Neuronal stem cell (in vitro differentiated cells): ENCODE results near the gene FOXN3.

Experiments used
- DNase-seq: peaks from one replicate; pipeline ENCODE4 v3.0.0-alpha.2; 2013; ENCODE audit warnings: low spot score
- H2AFZ ChIP-seq: one replicate; pipeline ENCODE4 v1.6.1; 2013; ENCODE audit warnings: mild to moderate bottlenecking, low read length, inconsistent platforms
- H2AK5ac ChIP-seq: 2 replicates; pipeline ENCODE4 v1.6.1; 2013; ENCODE audit warnings: low read depth, mild to moderate bottlenecking, inconsistent platforms, low read length, moderate library complexity, mixed read lengths
- H2BK120ac ChIP-seq: 2 replicates; pipeline ENCODE4 v1.6.1; 2013; ENCODE audit warnings: low read depth, mild to moderate bottlenecking, inconsistent platforms, low read length, moderate library complexity, mixed read lengths
- H2BK12ac ChIP-seq: one replicate; pipeline ENCODE4 v1.6.1; 2013; ENCODE audit warnings: low read length, inconsistent platforms
- H2BK15ac ChIP-seq: 2 replicates; pipeline ENCODE4 v1.6.1; 2013; ENCODE audit warnings: mild to moderate bottlenecking, low read length, inconsistent platforms, mixed read lengths
- H2BK5ac ChIP-seq: one replicate; pipeline ENCODE4 v1.6.1; 2013; ENCODE audit warnings: inconsistent platforms, mild to moderate bottlenecking, low read length, moderate library complexity
- H3K14ac ChIP-seq: one replicate; pipeline ENCODE4 v1.6.1; 2013; ENCODE audit warnings: low read length, inconsistent platforms
- H3K18ac ChIP-seq: 2 replicates; pipeline ENCODE4 v1.6.1; 2013; ENCODE audit warnings: low read length, inconsistent platforms
- H3K23ac ChIP-seq: 2 replicates; pipeline ENCODE4 v1.6.1; 2013; ENCODE audit warnings: low read depth, mild to moderate bottlenecking, mixed read lengths, low read length, inconsistent platforms; ENCODE audit not compliant: poor library complexity
- H3K27ac ChIP-seq: replicated peaks from 3 replicates; pipeline ENCODE4 v1.5.1; 2013; ENCODE audit warnings: low read length, inconsistent platforms
- H3K27me3 ChIP-seq, 3 experiments: 2 replicates each; pipeline ENCODE4 v1.6.1; 2013; ENCODE audit warnings: low read length in 3 of 3, mild to moderate bottlenecking in 2 of 3, inconsistent platforms in 1 of 3, low read depth in 1 of 3, mixed read lengths in 1 of 3, moderate library complexity in 1 of 3; ENCODE audit not compliant: control insufficient read depth in 3 of 3, insufficient read depth in 3 of 3
- H3K36me3 ChIP-seq, 2 donors: replicated peaks in 1 of 2; 2 replicates each; pipeline ENCODE4 v1.6.1; 2013; ENCODE audit warnings: low read length in 2 of 2; ENCODE audit not compliant: control insufficient read depth in 2 of 2, insufficient read depth in 2 of 2
- H3K4ac ChIP-seq: 2 replicates; pipeline ENCODE4 v1.6.1; 2013; ENCODE audit warnings: inconsistent platforms, mild to moderate bottlenecking, low read length, moderate library complexity
- H3K4me1 ChIP-seq, 2 donors: 1 replicate in 1 of 2; 2 replicates in 1 of 2; pipeline ENCODE4 v1.6.1; 2013; ENCODE audit warnings: low read length in 2 of 2, low read depth in 1 of 2; ENCODE audit not compliant: control insufficient read depth in 2 of 2, insufficient read depth in 1 of 2
- H3K4me2 ChIP-seq: one replicate; pipeline ENCODE4 v1.6.1; 2013; ENCODE audit warnings: mild to moderate bottlenecking, low read length, inconsistent platforms; ENCODE audit not compliant: insufficient read depth, poor library complexity, severe bottlenecking
- H3K4me3 ChIP-seq, 2 donors: 2 replicates each; pipeline ENCODE4 v1.5.1; 2013; ENCODE audit warnings: low read length in 2 of 2, mild to moderate bottlenecking in 2 of 2, inconsistent platforms in 1 of 2, moderate library complexity in 1 of 2
- H3K79me1 ChIP-seq: one replicate; pipeline ENCODE4 v1.6.1; 2013; ENCODE audit warnings: low read depth, mild to moderate bottlenecking, inconsistent platforms, low read length, moderate library complexity
- H3K9ac ChIP-seq: one replicate; pipeline ENCODE4 v1.6.1; 2013; ENCODE audit warnings: mild to moderate bottlenecking, low read depth, low read length, inconsistent platforms; ENCODE audit not compliant: poor library complexity
- H3K9me3 ChIP-seq, 2 donors: replicated peaks in 1 of 2; 2 replicates each; pipeline versions ENCODE3 to v1.6.1; 2013; ENCODE audit warnings: low read length in 2 of 2, mild to moderate bottlenecking in 2 of 2, inconsistent platforms in 1 of 2, low read depth in 1 of 2, mixed read lengths in 1 of 2, moderate library complexity in 1 of 2; ENCODE audit not compliant: control insufficient read depth in 2 of 2, insufficient read depth in 1 of 2
- H4K8ac ChIP-seq: one replicate; pipeline ENCODE4 v1.6.1; 2013; ENCODE audit warnings: low read depth, mild to moderate bottlenecking, inconsistent platforms, low read length, moderate library complexity
- H4K91ac ChIP-seq: one replicate; pipeline ENCODE4 v1.6.1; 2013; ENCODE audit warnings: low read length, low read depth, mild to moderate bottlenecking, inconsistent platforms; ENCODE audit not compliant: poor library complexity
- WGBS, 2 donors: extraction: QIAGEN DNeasy Blood & Tissue Kit; methylation state at CpG; one replicate each; pipeline ENCODE4 v1.1.7; 2013; ENCODE audit warnings: missing lambda C conversion rate in 2 of 2, mixed read lengths in 1 of 2; ENCODE audit not compliant: insufficient read length in 2 of 2, insufficient replicate concordance in 1 of 2; ENCODE audit errors: extremely low coverage in 2 of 2; 5-methylcytosine and 5-hydroxymethylcytosine counted together

FOXN3 gene

DNA sequence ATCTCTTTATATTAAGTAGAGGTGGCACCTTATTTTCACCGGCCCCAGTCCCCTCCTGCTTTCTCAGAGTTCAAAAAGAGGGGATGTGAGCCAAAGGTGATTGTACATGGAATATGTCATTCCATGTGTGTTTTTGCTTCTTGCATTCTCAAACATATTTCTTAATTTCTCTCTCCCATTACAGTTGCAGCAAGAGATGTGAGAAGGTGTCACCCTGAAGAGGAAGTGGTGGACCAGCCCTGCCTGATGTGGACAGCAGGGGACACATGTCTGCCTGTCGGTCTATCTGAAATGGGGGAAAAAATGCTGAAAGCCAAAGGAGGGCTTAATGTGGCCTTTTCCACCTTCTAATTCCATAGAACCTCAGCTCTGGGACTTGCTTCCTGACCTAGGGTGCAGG, 1.9 kb upstream of the FOXN3 start:
- Histone ChIP-seq H3K14ac (no peak overlapping the region), H3K4me1 (peaks cover 7 to 13% of the 10 kb centered on the region in 2 donors), H2BK12ac (no peak overlapping the region), H2BK120ac (no peak overlapping the region), H3K36me3 (peaks cover 0 to 9% of the 10 kb centered on the region in 2 donors), H3K27me3 (no peaks in the 10 kb centered on the region), H2AK5ac (no peak overlapping the region), H3K9me3 (no peaks in the 10 kb centered on the region), H3K18ac (no peak overlapping the region), H3K4ac (no peak overlapping the region), H2AFZ (no peak overlapping the region), H3K4me3 (no peak overlapping the region), H4K91ac (no peak overlapping the region), H3K27ac (no peak overlapping the region), H3K79me1 (peaks cover 6% of the 10 kb centered on the region), H3K23ac (no peak overlapping the region), H4K8ac (no peak overlapping the region), H3K4me2 (no peak overlapping the region), H2BK5ac (no peak overlapping the region), H3K9ac (no peak overlapping the region), H2BK15ac (no peak overlapping the region)
- no CpG with 5 or more reads among the region's 2 CpGs for WGBS, 2 donors
- no peak for DNase-seq

DNA sequence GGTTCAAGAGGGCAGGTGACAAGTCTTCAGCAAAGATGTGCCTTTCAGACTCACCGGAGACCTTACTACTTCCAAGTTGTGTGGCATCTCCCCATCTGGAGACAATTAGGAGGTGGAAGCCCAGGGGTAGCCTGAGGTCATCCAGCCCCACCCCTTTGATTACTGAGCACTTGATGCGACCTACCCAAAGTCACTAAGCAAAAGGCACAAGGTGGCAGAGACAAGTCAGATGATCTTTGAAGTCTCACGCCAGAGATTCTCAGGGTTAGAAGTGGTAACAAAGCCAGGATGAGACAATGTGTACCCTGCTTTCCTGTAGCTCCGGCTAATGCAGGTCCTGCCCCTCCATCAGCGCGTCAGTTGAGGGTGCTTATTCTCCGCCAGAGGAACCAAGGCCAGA, 1.4 kb upstream of the FOXN3 start:
- H2BK120ac ChIP-seq, result no peak overlapping the region
- no peak overlapping the region for H3K23ac ChIP-seq
- no peaks in the 10 kb centered on the region for H3K9me3 ChIP-seq
- peaks cover 0 to 10% of the 10 kb centered on the region in 2 donors for H3K36me3 ChIP-seq
- H2AFZ ChIP-seq, result no peak overlapping the region
- H2BK12ac ChIP-seq, result no peak overlapping the region
- no peaks in the 10 kb centered on the region for H3K27me3 ChIP-seq
- H2BK15ac ChIP-seq, result no peak overlapping the region
- peaks cover 6% of the 10 kb centered on the region for H3K79me1 ChIP-seq
- H3K27ac ChIP-seq, result no peak overlapping the region
- no peak overlapping the region for H3K4me3 ChIP-seq
- no peak for DNase-seq
- no peak overlapping the region for H4K91ac ChIP-seq
- H3K9ac ChIP-seq, result no peak overlapping the region
- H2BK5ac ChIP-seq, result no peak overlapping the region
- H3K4me2 ChIP-seq, result no peak overlapping the region
- no CpG with 5 or more reads among the region's 7 CpGs for WGBS, 2 donors
- H2AK5ac ChIP-seq, result no peak overlapping the region
- peaks cover 7 to 8% of the 10 kb centered on the region in 2 donors for H3K4me1 ChIP-seq
- no peak overlapping the region for H3K18ac ChIP-seq
- H3K4ac ChIP-seq, result no peak overlapping the region
- no peak overlapping the region for H4K8ac ChIP-seq
- H3K14ac ChIP-seq, result no peak overlapping the region

DNA sequence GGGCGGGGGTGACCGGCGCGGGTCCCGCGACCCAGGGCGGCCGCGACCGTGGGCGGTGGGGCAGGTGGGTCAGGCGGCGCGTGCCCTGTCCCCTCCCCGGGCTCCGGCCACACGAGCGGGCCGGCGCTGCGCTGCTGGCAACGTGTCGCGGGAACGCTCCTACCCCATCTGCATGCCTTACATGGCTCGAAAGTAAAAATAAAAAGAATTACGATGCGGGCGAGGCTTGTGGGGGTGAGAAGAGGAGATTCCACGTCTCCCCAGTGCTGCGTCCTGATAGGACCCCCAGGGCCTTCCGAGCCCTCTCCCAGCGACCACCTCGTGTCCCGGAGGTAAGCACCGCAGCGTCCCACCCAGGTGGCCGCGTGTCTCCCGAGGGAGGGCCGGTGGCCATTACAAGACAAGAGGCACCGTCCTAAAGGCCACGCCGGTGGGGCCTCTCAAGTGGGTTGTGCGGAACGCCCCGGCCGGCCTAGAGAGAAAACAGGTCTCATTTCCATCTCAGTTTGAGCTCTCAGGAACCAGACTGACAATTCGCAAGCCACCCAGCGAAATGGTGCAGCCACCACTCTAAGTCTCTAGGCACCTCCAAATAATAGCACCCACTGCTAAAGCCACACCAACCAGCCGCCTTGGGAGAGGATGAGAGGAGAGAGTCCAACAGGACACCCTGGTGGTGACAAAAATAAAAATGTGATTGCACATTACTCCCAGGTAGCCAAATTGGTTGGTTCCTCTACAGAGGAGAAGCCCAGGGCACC, 612 bp upstream of the FOXN3 start:
- H3K27me3 ChIP-seq, result no peaks in the 10 kb centered on the region
- peak overlapping the region; percentile 76 for H3K18ac ChIP-seq
- H3K36me3 ChIP-seq, result peaks cover 0 to 14% of the 10 kb centered on the region in 2 donors
- H3K4me2 ChIP-seq, result peak overlapping the region; percentile 92
- H2BK5ac ChIP-seq, result peak overlapping the region; percentile 60
- peak overlapping the region; percentile 70 for H3K4ac ChIP-seq
- no peak overlapping the region for H3K23ac ChIP-seq
- H3K9ac ChIP-seq, result peak overlapping the region; percentile 75
- peak overlapping the region; percentile 83 for H2BK120ac ChIP-seq
- H3K14ac ChIP-seq, result peak overlapping the region; percentile 14
- peak overlapping the region; percentile 94 for H2AFZ ChIP-seq
- no CpG with 5 or more reads among the region's 51 CpGs for WGBS, 2 donors
- no peak overlapping the region for H3K27ac ChIP-seq
- peaks cover 7 to 8% of the 10 kb centered on the region in 2 donors for H3K4me1 ChIP-seq
- peak overlapping the region; percentile 65 to 79 for H3K4me3 ChIP-seq
- H3K79me1 ChIP-seq, result peaks cover 6% of the 10 kb centered on the region
- no peaks in the 10 kb centered on the region for H3K9me3 ChIP-seq
- DNase-seq, result peak; percentile 42
- H4K8ac ChIP-seq, result peak overlapping the region; percentile 93
- peak overlapping the region; percentile 52 for H2BK12ac ChIP-seq
- no peak overlapping the region for H4K91ac ChIP-seq
- peak overlapping the region; percentile 97 for H2BK15ac ChIP-seq
- H2AK5ac ChIP-seq, result peak overlapping the region; percentile 64
